Gastroesophageal sphincter (tissue), 4 donors: ENCODE measurements around the gene SETBP1. TPM values are rescaled to one million over a fixed set of nuclear protein-coding genes. Genes with fewer than 3 reads are reported as not detected.

Experiments
- ATAC-seq: fragments of 150-250 bp; one replicate; pipeline ENCODE4 v1.9.1; 2016; ENCODE audit warnings: mild to moderate bottlenecking, moderate library complexity
- H3K27ac ChIP-seq, 4 donors: fragments of 200-600 bp; sonication (generic) in 3 of 4; 1 replicate in 3 of 4; 2 replicates in 1 of 4; pipeline ENCODE4 v1.5.1; 2016 to 2019
- H3K27me3 ChIP-seq: fragments of 200-600 bp; sonication (generic); one replicate; pipeline ENCODE4 v1.5.1; 2019
- H3K36me3 ChIP-seq, 2 donors: fragments of 200-600 bp; sonication (generic); one replicate each; pipeline ENCODE4 v1.5.1; 2019; ENCODE audit warnings: control low read depth in 1 of 2
- H3K4me1 ChIP-seq, 3 donors: fragments of 200-600 bp; sonication (generic); 1 replicate in 2 of 3; 2 replicates in 1 of 3; pipeline ENCODE4 v1.5.1; 2016 to 2019; ENCODE audit warnings: control low read depth in 2 of 3
- H3K4me3 ChIP-seq, 2 donors: fragments of 200-600 bp; sonication (generic); one replicate each; pipeline ENCODE4 v1.5.1; 2019; ENCODE audit warnings: mild to moderate bottlenecking in 1 of 2, moderate library complexity in 1 of 2
- H3K9me3 ChIP-seq, 3 donors: fragments of 200-600 bp; sonication (generic); one replicate each; pipeline ENCODE4 v1.5.1; 2017 to 2019; ENCODE audit warnings: control low read depth in 2 of 3
- CTCF ChIP-seq, 4 experiments: fragments of 200-600 bp in 2 of 4; fragments of 450-650 bp in 2 of 4; sonication (generic) in 1 of 4; IDR thresholded peaks; one replicate each; pipeline ENCODE4 v1.5.1; 2017 to 2019; ENCODE audit warnings: antibody characterized with exemption in 4 of 4, mild to moderate bottlenecking in 2 of 4, moderate library complexity in 2 of 4
- EP300 ChIP-seq: sonication (generic); formaldehyde crosslinking; IDR thresholded peaks from one replicate; pipeline ENCODE4 v1.6.1; 2017; ENCODE audit warnings: antibody characterized with exemption, mild to moderate bottlenecking
- POLR2A ChIP-seq, 2 donors: fragments of 450-650 bp; IDR thresholded peaks; one replicate each; pipeline ENCODE4 v1.6.1; 2017; ENCODE audit warnings: antibody characterized with exemption in 2 of 2, mild to moderate bottlenecking in 2 of 2, moderate library complexity in 1 of 2
- POLR2AphosphoS5 ChIP-seq: sonication (generic); formaldehyde crosslinking; IDR thresholded peaks from one replicate; pipeline ENCODE4 v1.6.1; 2017; ENCODE audit warnings: antibody characterized with exemption
- WGBS, 2 donors: methylation state at CpG; one replicate each; pipeline ENCODE4 v1.1.5; 2018; ENCODE audit warnings: low coverage in 1 of 2; 5-methylcytosine and 5-hydroxymethylcytosine counted together
- total RNA-seq, 4 donors: library from RNA; depleted of rRNA; stranded (reverse); fragments of >200 nt; gene quantifications; one replicate each; pipeline ENCODE4 v1.1.0, GENCODE V29; 2016

The SETBP1 gene
- total RNA-seq, 4 donors from 2014 or later: 42.5 to 87.6 (median 67.8) TPM

- H3K27ac ChIP-seq: peak overlapping the region; percentile 98 to 99 (median 99)
- peak overlapping the region; percentile 93 to 99 for H3K4me3 ChIP-seq
- H3K9me3 ChIP-seq: no peaks in the 10 kb centered on the region
- WGBS, 2 donors: 15 to 21% methylated on average over 8 to 9 of the region's 12 CpGs
- TF ChIP-seq CTCF (IDR thresholded peaks at IDR 0.05) (no peak), POLR2AphosphoS5 (peak; percentile 23), EP300 (no peak), POLR2A (IDR thresholded peaks at IDR 0.05) (peak in 1 of 2 donors; percentile 22)
- H3K27me3 ChIP-seq: no peaks in the 10 kb centered on the region
- peaks cover 0 to 70% (median 16%) of the 10 kb centered on the region in 3 donors for H3K4me1 ChIP-seq
- no peaks in the 10 kb centered on the region for H3K36me3 ChIP-seq
- ATAC-seq: peak; percentile 20
These were observed 1.6 kb downstream of the SETBP1 start for GRCh38 chr18:44682201-44682870.

DNA sequence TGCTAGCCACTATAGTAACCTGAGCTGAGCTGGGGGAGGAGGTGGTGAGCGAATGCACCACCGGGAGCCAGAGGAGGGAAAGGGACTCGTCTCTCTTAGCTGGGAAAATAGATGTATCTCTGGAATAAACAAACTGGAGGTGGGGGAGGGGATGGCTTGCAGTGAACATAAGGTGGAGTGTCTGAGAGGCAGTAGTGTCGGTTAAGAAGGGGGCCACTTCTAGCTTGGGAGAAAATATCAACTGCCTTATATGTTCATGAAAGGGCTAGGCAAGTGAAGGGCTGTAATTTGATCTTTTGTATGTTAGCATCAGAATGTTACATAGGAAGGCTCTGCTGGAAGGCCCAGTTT lies 2.2 kb downstream of the SETBP1 start:
- 9 to 21% methylated on average over 4 of the region's 4 CpGs for WGBS, 2 donors
- TF ChIP-seq POLR2AphosphoS5: peak; percentile 3
- no peak for TF ChIP-seq CTCF (IDR thresholded peaks at IDR 0.05)
- no peak for TF ChIP-seq EP300
- no peak for TF ChIP-seq POLR2A (IDR thresholded peaks at IDR 0.05)
- Histone ChIP-seq H3K4me1 (peaks cover 0 to 75% (median 16%) of the 10 kb centered on the region in 3 donors), H3K36me3 (no peaks in the 10 kb centered on the region), H3K9me3 (no peaks in the 10 kb centered on the region), H3K27ac (peak overlapping the region; percentile 98 to 99 (median 99)), H3K4me3 (peak overlapping the region; percentile 93 to 99), H3K27me3 (no peaks in the 10 kb centered on the region)
- ATAC-seq: no peak

DNA sequence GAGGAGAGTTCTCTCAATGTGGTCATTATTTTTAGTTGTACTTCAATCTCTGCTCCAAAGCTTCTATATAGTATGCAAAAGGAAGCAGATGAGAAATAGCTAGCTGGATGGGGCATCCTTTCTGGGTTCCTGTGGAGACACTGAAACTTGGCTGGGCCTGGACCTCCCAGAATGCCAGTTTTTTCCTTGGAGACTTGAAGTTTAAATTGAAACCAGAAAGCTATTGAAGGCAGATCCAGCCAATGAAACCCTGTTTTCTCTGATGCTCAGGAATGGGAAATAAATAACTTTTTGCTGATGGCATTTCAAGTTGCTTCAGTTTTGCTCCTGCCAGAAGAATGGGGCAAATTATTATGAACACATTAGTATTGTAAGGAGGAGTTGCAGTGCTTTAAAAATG lies 2.9 kb downstream of the SETBP1 start:
- H3K4me3 ChIP-seq: no peak overlapping the region

DNA sequence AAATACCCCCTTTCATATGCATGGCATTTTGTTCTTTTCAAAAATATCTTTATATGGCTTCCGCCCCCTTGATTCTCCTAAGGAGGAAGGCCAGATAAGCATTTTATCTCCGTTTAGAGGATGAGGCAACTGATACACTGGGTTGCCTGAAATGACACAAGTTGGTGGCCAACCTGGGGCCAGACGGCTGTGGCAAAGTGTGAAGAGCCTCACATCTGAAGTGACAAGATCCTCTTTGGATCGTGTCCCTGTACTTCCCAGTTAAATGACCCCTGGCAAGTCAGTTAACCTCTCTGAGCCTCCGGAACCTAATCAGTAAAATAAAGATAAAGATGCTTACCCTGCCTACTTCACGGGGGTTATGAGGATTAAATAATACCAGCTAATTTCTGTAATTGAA lies 4.6 kb downstream of the SETBP1 start:
- ATAC-seq: no peak
- Histone ChIP-seq H3K27me3 (no peaks in the 10 kb centered on the region), H3K36me3 (no peaks in the 10 kb centered on the region), H3K4me3 (no peak overlapping the region), H3K9me3 (no peaks in the 10 kb centered on the region), H3K27ac (peak overlapping the region in 3 of 4 donors; percentile 56 to 99 (median 99)), H3K4me1 (peaks cover 0 to 87% (median 16%) of the 10 kb centered on the region in 3 donors)
- TF ChIP-seq POLR2AphosphoS5 (no peak), POLR2A (IDR thresholded peaks at IDR 0.05) (no peak), CTCF (IDR thresholded peaks at IDR 0.05) (no peak), EP300 (no peak)
- 77 to 92% methylated on average over 2 to 4 of the region's 6 CpGs for WGBS, 2 donors

More for the DNA sequence above, 2.9 kb downstream of the SETBP1 start:
- ATAC-seq: no peak
- peaks cover 0 to 76% (median 16%) of the 10 kb centered on the region in 3 donors for H3K4me1 ChIP-seq
- peak overlapping the region; percentile 98 to 99 (median 99) for H3K27ac ChIP-seq
- H3K36me3 ChIP-seq: no peaks in the 10 kb centered on the region
- no peak for TF ChIP-seq EP300
- TF ChIP-seq POLR2A (IDR thresholded peaks at IDR 0.05): no peak
- TF ChIP-seq POLR2AphosphoS5: no peak
- TF ChIP-seq CTCF (IDR thresholded peaks at IDR 0.05): no peak
- H3K9me3 ChIP-seq: no peaks in the 10 kb centered on the region
- no peaks in the 10 kb centered on the region for H3K27me3 ChIP-seq

DNA sequence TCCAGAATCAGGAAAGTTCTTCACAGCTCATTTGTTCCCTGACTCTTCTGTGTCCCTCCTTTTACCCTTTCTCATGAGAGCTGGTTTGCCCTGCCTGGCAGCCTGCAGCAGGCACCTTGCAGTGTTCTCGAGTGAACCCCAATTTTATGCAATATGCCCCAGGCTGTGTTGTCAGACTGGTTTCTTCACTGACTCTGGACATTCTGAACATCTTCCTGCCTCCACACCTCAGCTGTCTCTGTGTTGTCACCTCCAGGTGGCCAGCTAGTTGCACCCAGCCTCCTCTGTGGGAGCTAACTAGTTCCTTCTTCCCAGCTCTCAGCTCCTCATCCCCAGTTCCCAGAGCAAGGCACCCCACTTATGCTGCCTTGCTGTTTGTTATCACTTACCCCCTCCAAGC lies 5.5 kb downstream of the SETBP1 start:
- Histone ChIP-seq H3K4me1 (peaks cover 0 to 93% (median 16%) of the 10 kb centered on the region in 3 donors), H3K36me3 (no peaks in the 10 kb centered on the region), H3K4me3 (no peak overlapping the region), H3K27me3 (no peaks in the 10 kb centered on the region), H3K9me3 (no peaks in the 10 kb centered on the region), H3K27ac (peak overlapping the region in 1 of 4 donors; percentile 10)
- TF ChIP-seq EP300 (no peak), CTCF (IDR thresholded peaks at IDR 0.05) (no peak), POLR2AphosphoS5 (no peak)
- ATAC-seq: no peak
- WGBS, 2 donors: 70% methylated on average over 1 of the region's 1 CpG; no CpG with 5 or more reads in 1 of the 2 donors
